Neuronal stem cell (in vitro differentiated cells): ENCODE data around the gene DLG2.

ENCODE experiments used
- DNase-seq: peaks from one replicate; pipeline ENCODE4 v3.0.0-alpha.2; 2013; ENCODE audit warnings: low spot score
- H2AFZ ChIP-seq: one replicate; pipeline ENCODE4 v1.6.1; 2013; ENCODE audit warnings: mild to moderate bottlenecking, low read length, inconsistent platforms
- H2AK5ac ChIP-seq: 2 replicates; pipeline ENCODE4 v1.6.1; 2013; ENCODE audit warnings: low read depth, mild to moderate bottlenecking, inconsistent platforms, low read length, moderate library complexity, mixed read lengths
- H2BK120ac ChIP-seq: 2 replicates; pipeline ENCODE4 v1.6.1; 2013; ENCODE audit warnings: low read depth, mild to moderate bottlenecking, inconsistent platforms, low read length, moderate library complexity, mixed read lengths
- H2BK12ac ChIP-seq: one replicate; pipeline ENCODE4 v1.6.1; 2013; ENCODE audit warnings: low read length, inconsistent platforms
- H2BK15ac ChIP-seq: 2 replicates; pipeline ENCODE4 v1.6.1; 2013; ENCODE audit warnings: mild to moderate bottlenecking, low read length, inconsistent platforms, mixed read lengths
- H2BK5ac ChIP-seq: one replicate; pipeline ENCODE4 v1.6.1; 2013; ENCODE audit warnings: inconsistent platforms, mild to moderate bottlenecking, low read length, moderate library complexity
- H3K14ac ChIP-seq: one replicate; pipeline ENCODE4 v1.6.1; 2013; ENCODE audit warnings: low read length, inconsistent platforms
- H3K18ac ChIP-seq: 2 replicates; pipeline ENCODE4 v1.6.1; 2013; ENCODE audit warnings: low read length, inconsistent platforms
- H3K23ac ChIP-seq: 2 replicates; pipeline ENCODE4 v1.6.1; 2013; ENCODE audit warnings: low read depth, mild to moderate bottlenecking, mixed read lengths, low read length, inconsistent platforms; ENCODE audit not compliant: poor library complexity
- H3K27ac ChIP-seq: replicated peaks from 3 replicates; pipeline ENCODE4 v1.5.1; 2013; ENCODE audit warnings: low read length, inconsistent platforms
- H3K27me3 ChIP-seq, 3 experiments: 2 replicates each; pipeline ENCODE4 v1.6.1; 2013; ENCODE audit warnings: low read length in 3 of 3, mild to moderate bottlenecking in 2 of 3, inconsistent platforms in 1 of 3, low read depth in 1 of 3, mixed read lengths in 1 of 3, moderate library complexity in 1 of 3; ENCODE audit not compliant: control insufficient read depth in 3 of 3, insufficient read depth in 3 of 3
- H3K36me3 ChIP-seq, 2 donors: replicated peaks in 1 of 2; 2 replicates each; pipeline ENCODE4 v1.6.1; 2013; ENCODE audit warnings: low read length in 2 of 2; ENCODE audit not compliant: control insufficient read depth in 2 of 2, insufficient read depth in 2 of 2
- H3K4ac ChIP-seq: 2 replicates; pipeline ENCODE4 v1.6.1; 2013; ENCODE audit warnings: inconsistent platforms, mild to moderate bottlenecking, low read length, moderate library complexity
- H3K4me1 ChIP-seq, 2 donors: 1 replicate in 1 of 2; 2 replicates in 1 of 2; pipeline ENCODE4 v1.6.1; 2013; ENCODE audit warnings: low read length in 2 of 2, low read depth in 1 of 2; ENCODE audit not compliant: control insufficient read depth in 2 of 2, insufficient read depth in 1 of 2
- H3K4me2 ChIP-seq: one replicate; pipeline ENCODE4 v1.6.1; 2013; ENCODE audit warnings: mild to moderate bottlenecking, low read length, inconsistent platforms; ENCODE audit not compliant: insufficient read depth, poor library complexity, severe bottlenecking
- H3K4me3 ChIP-seq, 2 donors: 2 replicates each; pipeline ENCODE4 v1.5.1; 2013; ENCODE audit warnings: low read length in 2 of 2, mild to moderate bottlenecking in 2 of 2, inconsistent platforms in 1 of 2, moderate library complexity in 1 of 2
- H3K79me1 ChIP-seq: one replicate; pipeline ENCODE4 v1.6.1; 2013; ENCODE audit warnings: low read depth, mild to moderate bottlenecking, inconsistent platforms, low read length, moderate library complexity
- H3K9ac ChIP-seq: one replicate; pipeline ENCODE4 v1.6.1; 2013; ENCODE audit warnings: mild to moderate bottlenecking, low read depth, low read length, inconsistent platforms; ENCODE audit not compliant: poor library complexity
- H3K9me3 ChIP-seq, 2 donors: replicated peaks in 1 of 2; 2 replicates each; pipeline versions ENCODE3 to v1.6.1; 2013; ENCODE audit warnings: low read length in 2 of 2, mild to moderate bottlenecking in 2 of 2, inconsistent platforms in 1 of 2, low read depth in 1 of 2, mixed read lengths in 1 of 2, moderate library complexity in 1 of 2; ENCODE audit not compliant: control insufficient read depth in 2 of 2, insufficient read depth in 1 of 2
- H4K8ac ChIP-seq: one replicate; pipeline ENCODE4 v1.6.1; 2013; ENCODE audit warnings: low read depth, mild to moderate bottlenecking, inconsistent platforms, low read length, moderate library complexity
- H4K91ac ChIP-seq: one replicate; pipeline ENCODE4 v1.6.1; 2013; ENCODE audit warnings: low read length, low read depth, mild to moderate bottlenecking, inconsistent platforms; ENCODE audit not compliant: poor library complexity
- WGBS, 2 donors: extraction: QIAGEN DNeasy Blood & Tissue Kit; methylation state at CpG; one replicate each; pipeline ENCODE4 v1.1.7; 2013; ENCODE audit warnings: missing lambda C conversion rate in 2 of 2, mixed read lengths in 1 of 2; ENCODE audit not compliant: insufficient read length in 2 of 2, insufficient replicate concordance in 1 of 2; ENCODE audit errors: extremely low coverage in 2 of 2; 5-methylcytosine and 5-hydroxymethylcytosine counted together

Gene DLG2

DNA sequence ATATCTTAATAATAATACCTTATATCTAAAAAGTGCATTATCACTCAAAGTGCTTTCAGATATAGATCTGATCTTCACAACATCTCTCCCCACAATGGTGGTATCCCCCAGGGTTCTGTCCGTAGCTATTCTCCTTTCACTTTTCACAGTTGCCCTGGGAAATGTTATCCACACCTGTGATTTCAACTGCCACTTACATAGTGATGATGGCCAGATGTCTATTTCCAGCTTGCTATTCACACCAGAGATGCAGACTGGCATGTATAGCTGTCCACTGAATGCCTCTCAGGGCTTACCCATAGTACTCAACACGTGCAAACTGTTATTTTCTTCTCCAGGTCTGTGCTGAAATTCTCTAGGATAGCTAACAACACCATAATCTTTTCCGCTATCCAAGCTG, 724.7 kb downstream of the DLG2 start:
- Histone ChIP-seq H3K4ac (no peak overlapping the region), H2BK5ac (no peak overlapping the region), H3K23ac (no peak overlapping the region), H2AK5ac (no peak overlapping the region), H4K91ac (no peak overlapping the region), H2BK15ac (no peak overlapping the region), H3K36me3 (no peaks in the 10 kb centered on the region), H3K27ac (no peak overlapping the region), H4K8ac (no peak overlapping the region), H3K18ac (no peak overlapping the region), H3K9me3 (no peaks in the 10 kb centered on the region), H3K79me1 (no peaks in the 10 kb centered on the region), H3K4me3 (no peak overlapping the region), H3K27me3 (no peaks in the 10 kb centered on the region), H2AFZ (no peak overlapping the region), H3K4me1 (peaks cover 0 to 4% of the 10 kb centered on the region in 2 donors), H2BK12ac (no peak overlapping the region), H3K4me2 (no peak overlapping the region), H3K9ac (no peak overlapping the region), H2BK120ac (no peak overlapping the region), H3K14ac (no peak overlapping the region)
- no peak for DNase-seq
- no CpG with 5 or more reads among the region's 3 CpGs for WGBS, 2 donors

DNA sequence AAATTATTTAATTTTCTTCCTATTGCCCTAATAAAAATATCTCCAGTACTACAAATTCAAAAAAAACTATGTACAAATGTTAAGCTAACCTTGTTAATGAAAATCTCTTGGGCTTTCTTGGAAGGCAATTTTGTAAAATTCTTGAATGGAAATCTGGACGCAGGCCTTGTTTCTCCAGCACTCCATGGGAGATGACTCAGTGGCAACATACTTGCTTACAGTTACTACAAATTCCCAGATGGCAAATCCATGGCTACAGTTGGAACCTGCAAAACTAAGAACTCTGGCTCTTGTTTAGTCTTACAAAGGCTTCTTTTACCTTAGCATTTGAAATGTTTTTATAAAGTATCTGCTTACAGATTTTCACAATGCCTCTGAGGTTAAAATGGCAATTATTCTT, 725.2 kb downstream of the DLG2 start:
- Histone ChIP-seq H4K91ac (no peak overlapping the region), H2AK5ac (no peak overlapping the region), H3K4ac (no peak overlapping the region), H3K23ac (no peak overlapping the region), H3K4me2 (no peak overlapping the region), H3K14ac (no peak overlapping the region), H2BK120ac (no peak overlapping the region), H3K9me3 (no peaks in the 10 kb centered on the region), H2BK5ac (no peak overlapping the region), H3K27ac (no peak overlapping the region), H3K18ac (no peak overlapping the region), H2AFZ (no peak overlapping the region), H4K8ac (no peak overlapping the region), H3K4me1 (peaks cover 0 to 4% of the 10 kb centered on the region in 2 donors), H3K4me3 (no peak overlapping the region), H3K36me3 (no peaks in the 10 kb centered on the region), H2BK15ac (no peak overlapping the region), H2BK12ac (no peak overlapping the region), H3K27me3 (no peaks in the 10 kb centered on the region), H3K79me1 (no peaks in the 10 kb centered on the region), H3K9ac (no peak overlapping the region)
- no peak for DNase-seq
- no CpG with 5 or more reads among the region's 1 CpG for WGBS, 2 donors

DNA sequence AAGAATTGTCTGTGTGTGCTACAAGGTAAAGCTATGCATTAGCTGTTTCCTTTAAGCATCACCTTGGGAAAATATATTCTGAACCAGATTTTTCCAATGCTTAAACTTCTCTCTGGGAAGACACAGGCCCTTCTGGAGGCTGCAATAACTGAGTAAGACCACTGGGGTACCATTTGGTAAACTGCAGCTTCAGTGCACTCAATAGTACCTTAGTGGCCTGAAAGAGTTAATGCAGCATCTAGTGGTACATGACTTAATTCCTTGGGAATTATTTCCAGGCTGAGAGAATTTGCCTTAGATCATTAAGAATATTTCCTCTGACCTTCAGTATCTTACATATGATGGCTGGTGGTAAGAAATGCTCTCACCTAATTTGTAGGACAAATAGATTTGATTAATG, 727.4 kb downstream of the DLG2 start:
- no peak overlapping the region for H4K91ac ChIP-seq
- no peak overlapping the region for H2AK5ac ChIP-seq
- no peak overlapping the region for H2BK120ac ChIP-seq
- H3K14ac ChIP-seq: no peak overlapping the region
- no peak overlapping the region for H2BK15ac ChIP-seq
- no peak overlapping the region for H3K4ac ChIP-seq
- no peak overlapping the region for H3K18ac ChIP-seq
- no peak overlapping the region for H3K4me3 ChIP-seq
- DNase-seq: no peak
- H2BK12ac ChIP-seq: no peak overlapping the region
- no peak overlapping the region for H2AFZ ChIP-seq
- H3K9ac ChIP-seq: no peak overlapping the region
- no peak overlapping the region for H3K27ac ChIP-seq
- H3K9me3 ChIP-seq: no peaks in the 10 kb centered on the region
- no peak overlapping the region for H4K8ac ChIP-seq
- H3K23ac ChIP-seq: no peak overlapping the region
- no peak overlapping the region for H2BK5ac ChIP-seq
- H3K79me1 ChIP-seq: no peaks in the 10 kb centered on the region
- H3K27me3 ChIP-seq: no peaks in the 10 kb centered on the region
- no peaks in the 10 kb centered on the region for H3K36me3 ChIP-seq
- no peak overlapping the region for H3K4me2 ChIP-seq
- peaks cover 0 to 4% of the 10 kb centered on the region in 2 donors for H3K4me1 ChIP-seq

DNA sequence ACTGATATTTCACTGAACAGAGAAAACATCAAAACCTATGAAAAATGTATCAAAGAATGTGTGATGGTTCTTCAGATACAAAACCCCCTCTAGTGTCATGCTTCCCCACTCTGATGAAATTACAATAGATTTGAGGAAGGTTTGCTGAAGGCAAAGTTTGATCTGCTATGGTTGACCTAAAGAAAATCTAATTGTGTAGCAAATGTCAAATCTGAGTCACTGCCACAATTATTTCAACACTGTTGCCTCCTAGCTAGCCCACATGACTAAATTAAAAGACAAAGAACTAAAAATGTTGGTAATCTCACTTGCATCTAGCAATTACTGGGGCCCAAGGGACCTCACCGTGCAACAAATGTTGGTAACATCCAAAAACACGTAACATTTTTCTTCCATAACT, 728.0 kb downstream of the DLG2 start:
- no peak overlapping the region for H2AFZ ChIP-seq
- no peak overlapping the region for H2BK15ac ChIP-seq
- H4K8ac ChIP-seq: no peak overlapping the region
- H3K9ac ChIP-seq: no peak overlapping the region
- H2AK5ac ChIP-seq: no peak overlapping the region
- no peak overlapping the region for H3K14ac ChIP-seq
- no peak overlapping the region for H3K23ac ChIP-seq
- DNase-seq: no peak
- WGBS, 2 donors: no CpG with 5 or more reads among the region's 2 CpGs
- no peak overlapping the region for H2BK5ac ChIP-seq
- no peak overlapping the region for H2BK12ac ChIP-seq
- H2BK120ac ChIP-seq: no peak overlapping the region
- H3K18ac ChIP-seq: no peak overlapping the region
- no peak overlapping the region for H3K4me2 ChIP-seq
- peaks cover 0 to 4% of the 10 kb centered on the region in 2 donors for H3K4me1 ChIP-seq
- H3K27ac ChIP-seq: no peak overlapping the region
- H3K36me3 ChIP-seq: no peaks in the 10 kb centered on the region
- no peaks in the 10 kb centered on the region for H3K9me3 ChIP-seq
- H3K27me3 ChIP-seq: no peaks in the 10 kb centered on the region
- H4K91ac ChIP-seq: no peak overlapping the region
- H3K79me1 ChIP-seq: no peaks in the 10 kb centered on the region
- no peak overlapping the region for H3K4me3 ChIP-seq
- H3K4ac ChIP-seq: no peak overlapping the region
